ENCODE data around the gene TSPAN6.

The TSPAN6 gene, protein sequence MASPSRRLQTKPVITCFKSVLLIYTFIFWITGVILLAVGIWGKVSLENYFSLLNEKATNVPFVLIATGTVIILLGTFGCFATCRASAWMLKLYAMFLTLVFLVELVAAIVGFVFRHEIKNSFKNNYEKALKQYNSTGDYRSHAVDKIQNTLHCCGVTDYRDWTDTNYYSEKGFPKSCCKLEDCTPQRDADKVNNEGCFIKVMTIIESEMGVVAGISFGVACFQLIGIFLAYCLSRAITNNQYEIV

DNA sequence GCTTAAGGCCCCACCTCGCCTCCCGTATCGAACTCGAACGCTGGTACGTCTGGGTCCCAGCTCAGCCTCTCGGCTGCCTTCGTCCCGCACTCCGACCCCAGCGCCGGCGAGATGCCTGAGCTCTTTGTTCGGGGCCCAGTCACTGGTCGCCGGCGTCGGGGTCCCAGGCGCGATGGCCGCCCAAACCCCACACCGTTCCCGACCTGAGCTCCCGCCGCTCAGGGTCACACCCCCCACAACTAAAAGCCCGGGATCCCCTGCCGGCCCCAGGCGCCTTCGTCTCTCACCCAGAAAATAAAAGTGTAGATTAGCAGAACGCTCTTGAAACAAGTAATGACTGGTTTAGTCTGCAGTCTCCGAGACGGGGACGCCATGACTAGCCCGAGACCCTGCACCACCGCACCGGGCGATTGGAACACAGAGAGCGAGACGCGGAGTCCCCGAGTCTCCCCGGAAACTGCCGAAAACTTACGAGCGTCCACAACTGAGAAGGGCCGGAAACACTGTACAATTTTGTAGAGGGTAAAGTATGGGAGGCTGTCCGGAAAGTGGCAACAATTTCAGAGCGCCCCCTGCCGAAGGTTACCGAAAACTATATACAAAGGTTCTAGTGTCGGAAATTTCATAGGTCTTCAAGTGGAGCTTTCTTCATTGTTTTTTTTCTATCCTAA is at the start of gene TSPAN6:
Gene TSPAN6, minus strand, starts transcription at position 486 of the 671 bp plus-strand sequence. Its CDS starts 112 bp downstream, at position 374.
- in situ Hi-C loops (cut with MboI; ENCODE audit: low sequenced_read_pairs), result no loop called here

GRCh38 chrX:100685997-100686305 is 49.3 kb upstream of the TSPAN6 start:
- in situ Hi-C loops (cut with MboI; ENCODE audit: low sequenced_read_pairs), result loop anchor here (25.0 kb wide), 1 partner anchor 101 kb away; no protein-coding TSS in a partner anchor

GRCh38 chrX:100685284-100685996 is 48.8 kb upstream of the TSPAN6 start:
- in situ Hi-C loops (cut with MboI; ENCODE audit: low sequenced_read_pairs), result loop anchor here (25.0 kb wide), 1 partner anchor 102 kb away; no protein-coding TSS in a partner anchor

DNA sequence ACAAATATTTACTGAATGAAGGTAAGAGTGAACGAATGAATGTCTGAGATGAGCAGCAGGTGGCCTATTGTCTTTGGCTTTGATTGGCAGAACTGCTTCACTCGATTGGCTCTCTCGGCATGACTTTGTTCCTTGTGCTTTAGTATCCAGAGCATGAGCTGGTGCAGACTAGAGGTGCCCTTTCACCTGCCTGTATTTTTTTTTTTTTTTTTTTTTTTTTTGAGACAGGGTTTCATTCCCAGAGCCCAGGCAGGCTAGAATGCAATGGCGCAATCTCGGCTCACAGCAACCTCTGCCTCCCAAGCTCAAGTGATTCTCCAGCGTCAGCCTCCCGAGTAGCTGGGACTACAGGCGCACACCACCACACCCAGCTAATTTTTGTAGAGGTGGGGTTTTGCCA is 46.3 kb upstream of the TSPAN6 start:
- in situ Hi-C loops (cut with MboI; ENCODE audit: low sequenced_read_pairs), result loop anchor here (25.0 kb wide), 1 partner anchor 104 kb away; no protein-coding TSS in a partner anchor

DNA sequence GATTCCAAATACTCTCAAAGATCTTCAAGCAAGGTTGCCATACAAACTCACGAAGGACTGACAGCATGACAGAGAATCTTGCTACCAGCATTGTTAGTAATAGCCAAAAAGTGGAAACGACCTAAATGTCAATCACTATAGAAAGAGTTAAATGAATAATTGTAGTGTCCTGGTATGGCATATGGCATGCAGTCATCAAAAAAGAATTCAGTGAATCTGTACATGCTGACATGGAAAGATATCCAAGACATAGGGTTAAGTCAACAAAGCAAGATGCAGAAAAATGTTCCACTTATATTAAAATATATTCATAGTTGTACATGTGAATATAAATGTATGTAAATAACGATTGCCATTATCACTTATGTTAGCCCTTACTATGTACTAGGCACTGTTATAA is 45.0 kb upstream of the TSPAN6 start:
- in situ Hi-C loops (cut with MboI; ENCODE audit: low sequenced_read_pairs), result loop anchor here (25.0 kb wide), 1 partner anchor 106 kb away; no protein-coding TSS in a partner anchor

GRCh38 chrX:100680756-100681155 is 44.1 kb upstream of the TSPAN6 start:
- in situ Hi-C loops (cut with MboI; ENCODE audit: low sequenced_read_pairs), result loop anchor here (25.0 kb wide), 1 partner anchor 107 kb away; no protein-coding TSS in a partner anchor

DNA sequence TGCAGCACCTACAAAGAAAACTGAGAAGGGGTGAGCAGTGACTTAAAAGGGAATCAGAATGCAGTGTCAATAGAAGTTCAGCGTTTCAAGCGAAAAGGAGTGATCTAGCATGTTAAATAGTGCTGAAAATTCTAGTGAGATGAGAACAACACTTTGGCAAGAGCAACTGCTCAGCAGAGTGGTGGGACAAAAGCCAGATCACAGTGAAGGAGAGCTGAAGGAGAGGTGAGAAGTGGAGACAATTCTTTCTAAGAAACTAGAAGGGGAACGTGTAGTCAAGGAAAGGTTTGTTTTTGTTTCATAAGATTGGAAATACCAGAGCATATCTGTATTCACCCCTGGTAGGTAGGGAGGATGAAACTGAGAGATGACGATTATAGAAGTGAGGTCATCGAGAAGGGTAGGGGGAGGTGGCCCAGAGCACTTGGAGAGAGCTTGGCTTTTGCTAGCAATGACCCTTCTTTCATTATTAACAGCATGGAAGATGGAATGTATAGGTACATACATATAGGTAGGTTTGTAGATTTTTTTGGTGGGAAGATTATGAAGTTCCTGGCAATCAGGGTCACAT is 41.1 kb upstream of the TSPAN6 start:
- in situ Hi-C loops (cut with MboI; ENCODE audit: low sequenced_read_pairs), result loop anchor here (25.0 kb wide), 1 partner anchor 110 kb away; no protein-coding TSS in a partner anchor

DNA sequence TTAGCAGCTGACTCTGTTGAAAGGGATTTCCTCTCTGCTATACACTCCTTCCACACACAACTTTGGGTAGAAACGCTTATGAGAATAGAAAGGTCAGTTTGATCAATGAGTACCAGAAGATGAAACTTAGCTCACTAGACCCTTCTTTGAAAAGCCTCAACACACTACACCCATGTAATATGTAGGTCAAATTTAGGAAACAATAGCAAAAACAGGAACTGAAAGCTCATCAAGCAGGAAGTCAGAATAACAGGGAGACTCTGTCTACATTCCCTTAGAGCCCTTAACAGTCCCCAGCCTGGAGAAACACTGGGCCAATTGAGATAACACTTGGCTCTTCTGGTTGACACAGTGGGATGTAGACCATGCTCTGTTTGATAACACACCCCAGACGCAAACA is 38.1 kb upstream of the TSPAN6 start:
- in situ Hi-C loops (cut with MboI; ENCODE audit: low sequenced_read_pairs), result loop anchor here (25.0 kb wide), 1 partner anchor 113 kb away; no protein-coding TSS in a partner anchor

DNA sequence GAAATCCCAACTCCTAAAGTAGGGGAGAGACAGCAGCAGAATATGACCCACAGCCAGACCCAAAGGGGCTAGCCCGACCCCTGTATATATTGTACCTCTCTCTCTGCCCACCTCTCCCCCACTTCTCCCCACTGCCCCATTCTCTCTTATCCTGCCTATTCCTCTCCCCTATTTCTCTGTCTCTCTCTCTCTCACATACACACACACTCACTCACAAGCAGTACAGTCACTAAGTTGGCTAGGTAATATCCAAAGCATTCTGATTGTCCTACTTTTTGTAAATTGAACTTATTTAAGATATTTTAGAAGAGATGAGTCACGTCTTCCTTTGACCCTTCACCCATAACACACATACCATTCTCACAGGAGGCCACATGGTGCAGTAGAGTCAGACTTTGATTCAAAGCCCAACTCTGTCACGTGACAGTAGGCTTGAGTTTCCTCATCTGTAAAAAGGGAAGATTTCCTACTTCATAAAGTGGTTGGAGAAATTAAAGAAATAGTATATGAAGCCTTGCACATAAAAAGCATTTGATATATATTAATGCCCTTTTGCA is 36.9 kb upstream of the TSPAN6 start:
- in situ Hi-C loops (cut with MboI; ENCODE audit: low sequenced_read_pairs), result no loop called here

GRCh38 chrX:100672966-100673365 is 36.4 kb upstream of the TSPAN6 start:
- in situ Hi-C loops (cut with MboI; ENCODE audit: low sequenced_read_pairs), result no loop called here

GRCh38 chrX:100663642-100664041 is 27.0 kb upstream of the TSPAN6 start:
- in situ Hi-C loops (cut with MboI; ENCODE audit: low sequenced_read_pairs), result no loop called here

GRCh38 chrX:100662796-100663195 is 26.2 kb upstream of the TSPAN6 start:
- in situ Hi-C loops (cut with MboI; ENCODE audit: low sequenced_read_pairs), result no loop called here

- in situ Hi-C loops (cut with MboI; ENCODE audit: low sequenced_read_pairs), result no loop called here
Observed at GRCh38 chrX:100662170-100662569, 25.6 kb upstream of the TSPAN6 start.

- in situ Hi-C loops (cut with MboI; ENCODE audit: low sequenced_read_pairs), result no loop called here
Observed at GRCh38 chrX:100659431-100660137, 23.0 kb upstream of the TSPAN6 start.

GRCh38 chrX:100658941-100659381 is 22.4 kb upstream of the TSPAN6 start:
- in situ Hi-C loops (cut with MboI; ENCODE audit: low sequenced_read_pairs), result no loop called here

GRCh38 chrX:100654261-100654660 is 17.7 kb upstream of the TSPAN6 start:
- in situ Hi-C loops (cut with MboI; ENCODE audit: low sequenced_read_pairs), result no loop called here

GRCh38 chrX:100652266-100652665 is 15.7 kb upstream of the TSPAN6 start:
- in situ Hi-C loops (cut with MboI; ENCODE audit: low sequenced_read_pairs), result no loop called here

GRCh38 chrX:100650841-100651240 is 14.2 kb upstream of the TSPAN6 start:
- in situ Hi-C loops (cut with MboI; ENCODE audit: low sequenced_read_pairs), result no loop called here

DNA sequence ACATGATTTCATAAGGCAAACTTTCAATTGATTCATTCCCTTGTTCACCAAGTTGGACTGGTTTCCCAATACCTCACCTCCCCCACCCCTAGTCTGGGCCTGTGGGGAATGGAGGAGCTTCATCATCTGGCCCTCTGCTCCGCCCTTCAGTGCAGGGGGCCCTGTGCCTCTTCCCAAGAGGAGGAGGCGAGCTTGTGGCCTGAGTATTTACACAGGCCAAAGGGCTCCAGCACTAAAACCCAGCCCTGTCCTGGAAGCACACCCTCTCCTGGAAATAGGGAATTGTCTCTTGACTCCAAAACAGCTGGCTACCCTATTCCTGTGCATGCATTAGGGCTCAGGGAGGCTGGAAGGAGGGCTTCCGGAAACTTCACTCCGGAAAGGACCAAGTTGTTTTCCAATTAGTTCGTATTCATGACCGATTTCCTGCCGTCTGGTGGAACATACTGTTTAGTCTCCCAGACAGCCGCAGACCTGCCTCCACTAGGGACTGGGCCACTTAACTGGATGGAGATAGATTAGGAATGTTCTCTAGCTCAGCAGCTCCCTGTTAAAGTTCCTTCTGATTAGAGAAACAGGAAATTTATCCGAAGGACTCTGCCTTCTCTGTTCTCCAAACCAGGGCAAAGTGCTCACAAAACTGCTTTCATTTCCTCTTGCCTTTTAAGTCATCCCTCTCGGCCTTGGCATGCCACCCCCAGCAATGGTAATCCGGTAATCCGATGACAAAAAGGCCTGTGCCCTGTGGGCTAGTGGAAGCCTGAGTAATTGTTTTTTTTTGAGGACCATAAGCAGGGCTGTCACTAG is 13.1 kb upstream of the TSPAN6 start:
- in situ Hi-C loops (cut with MboI; ENCODE audit: low sequenced_read_pairs), result no loop called here
